Fibroblast of the conjunctiva (primary cell): ENCODE data around the gene RCBTB1.
"Not testable (repeated sequence)": the region's sequence is repeated elsewhere in the genome, so short reads cannot be mapped to it uniquely, and the experiment has no call there.

ENCODE experiments used
- DNase-seq: peaks from one replicate; pipeline ENCODE4 v3.0.0-alpha.2; 2010; ENCODE audit warnings: low read depth

RCBTB1 gene

DNA sequence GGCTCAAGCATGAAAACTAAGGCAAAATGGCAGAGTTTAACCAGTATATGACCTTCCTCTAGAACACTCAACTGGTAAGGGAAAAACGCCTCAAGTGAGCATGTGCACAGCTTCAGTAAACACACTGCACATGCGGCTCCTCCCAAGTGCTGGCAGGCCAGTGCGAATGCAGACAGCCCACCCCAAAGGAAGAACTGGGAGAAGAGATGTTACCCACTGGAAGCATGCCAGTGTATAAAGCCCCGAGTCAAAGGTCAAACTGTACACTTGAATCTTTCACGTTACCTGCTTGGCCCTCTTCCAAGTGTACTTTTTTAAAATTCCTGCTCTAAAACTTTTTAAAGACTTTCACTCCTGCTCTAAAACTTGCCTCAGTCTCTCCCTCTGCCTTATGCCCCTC lies 19.2 kb upstream of the RCBTB1 start:
- DNase-seq, result no peak

DNA sequence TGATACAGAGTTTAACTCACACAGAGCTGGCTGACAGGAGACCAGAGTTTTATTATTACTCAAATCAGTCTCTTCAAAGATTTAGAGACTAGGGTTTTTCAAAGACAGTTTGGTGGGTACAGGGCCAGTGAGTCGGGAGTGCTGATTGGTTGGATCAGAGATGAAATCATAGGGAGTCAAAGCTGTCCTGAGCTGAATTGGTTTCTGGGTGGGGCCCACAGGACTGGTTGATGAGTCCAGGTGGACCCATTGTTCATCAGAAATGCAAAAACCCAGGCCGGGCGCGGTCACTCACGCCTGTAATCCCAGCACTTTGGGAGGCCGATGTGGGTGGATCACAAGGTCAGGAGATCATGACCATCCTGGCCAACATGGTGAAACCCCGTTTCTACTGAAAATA lies 17.3 kb upstream of the RCBTB1 start:
- not testable (repeated sequence) for DNase-seq

DNA sequence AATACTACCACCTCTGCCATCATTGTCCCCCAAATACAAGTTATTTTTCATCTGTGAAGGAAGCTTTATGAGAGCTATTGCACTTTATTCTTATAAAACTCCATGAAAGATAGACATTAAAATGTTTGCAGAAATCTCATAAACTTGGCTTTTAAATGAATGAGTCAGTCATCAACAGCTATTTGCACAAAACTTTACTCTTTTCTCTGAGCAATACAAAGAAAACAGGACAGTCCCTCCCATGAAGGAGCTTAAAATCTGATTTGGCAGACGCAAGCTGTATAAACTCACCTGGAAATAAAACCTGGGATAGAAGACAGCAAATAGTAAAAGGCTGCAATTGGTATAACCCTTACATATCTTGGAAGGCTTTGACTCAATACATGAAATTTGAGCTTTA lies 16.6 kb upstream of the RCBTB1 start:
- no peak for DNase-seq

DNA sequence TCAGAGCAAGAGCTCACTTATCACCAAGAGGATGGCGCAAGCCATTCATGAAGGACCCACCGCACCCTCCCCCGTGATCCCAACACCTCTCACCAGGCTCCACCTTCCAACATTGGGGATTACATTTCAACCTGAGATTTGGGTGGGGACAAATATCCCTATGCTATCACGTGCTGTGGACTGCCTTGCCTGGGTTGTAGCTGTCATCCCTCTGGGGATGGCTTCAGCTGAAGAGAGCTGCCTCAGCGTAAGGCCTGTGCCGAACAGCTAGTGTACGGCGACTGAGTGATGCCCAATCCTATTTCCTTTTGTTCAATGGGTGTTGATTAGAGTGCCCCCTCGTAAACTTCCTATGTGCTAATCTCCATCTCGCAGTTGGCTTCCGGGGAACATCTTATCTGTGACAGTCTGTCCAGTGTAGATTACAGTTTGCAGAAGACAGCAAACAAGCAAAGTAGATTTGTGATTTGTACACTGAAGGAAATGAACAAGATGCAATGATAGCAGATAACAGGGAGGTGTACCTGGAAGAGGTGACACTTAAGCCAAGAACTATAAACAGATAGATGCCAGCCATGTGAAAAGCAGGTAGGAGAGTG lies 11.8 kb upstream of the RCBTB1 start:
- no peak for DNase-seq

DNA sequence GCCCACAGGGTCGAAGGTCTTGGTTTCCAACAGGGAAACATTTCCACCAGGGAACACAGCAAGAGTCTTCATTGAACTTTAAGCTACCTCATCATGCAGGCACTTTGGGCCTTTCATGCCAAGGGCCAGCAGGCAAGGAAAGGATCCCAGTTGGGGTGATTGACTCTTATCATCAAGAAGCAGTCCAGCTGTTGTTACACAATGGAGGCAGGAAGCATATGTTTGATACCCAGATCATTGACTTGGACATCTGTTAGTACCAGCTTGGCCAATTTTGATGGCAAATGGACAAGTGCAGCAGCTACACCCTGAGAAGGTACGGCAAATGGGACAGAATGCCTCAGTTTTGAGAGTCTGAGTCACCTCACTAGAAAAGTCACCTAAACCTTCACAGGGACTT lies 10.9 kb upstream of the RCBTB1 start:
- no peak for DNase-seq

DNA sequence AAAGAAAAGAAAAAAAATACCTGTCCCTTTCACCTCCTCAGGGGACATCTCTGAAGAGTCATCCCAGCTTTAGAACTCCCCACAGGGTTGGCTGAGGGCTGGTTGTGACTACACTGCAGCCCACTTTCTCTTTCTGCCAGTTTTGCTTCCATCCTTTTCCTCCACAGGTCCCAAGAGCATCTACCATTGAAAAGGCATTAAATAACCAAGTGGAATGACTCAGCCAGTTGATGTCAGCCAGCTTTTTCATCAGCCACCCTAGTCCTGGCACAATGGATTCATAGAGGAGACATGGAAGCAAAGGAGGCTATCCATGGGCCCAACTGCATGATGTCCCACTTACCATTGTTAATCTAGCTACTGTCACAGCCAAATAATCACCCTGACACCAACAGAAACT lies 9.2 kb upstream of the RCBTB1 start:
- DNase-seq, result no peak

DNA sequence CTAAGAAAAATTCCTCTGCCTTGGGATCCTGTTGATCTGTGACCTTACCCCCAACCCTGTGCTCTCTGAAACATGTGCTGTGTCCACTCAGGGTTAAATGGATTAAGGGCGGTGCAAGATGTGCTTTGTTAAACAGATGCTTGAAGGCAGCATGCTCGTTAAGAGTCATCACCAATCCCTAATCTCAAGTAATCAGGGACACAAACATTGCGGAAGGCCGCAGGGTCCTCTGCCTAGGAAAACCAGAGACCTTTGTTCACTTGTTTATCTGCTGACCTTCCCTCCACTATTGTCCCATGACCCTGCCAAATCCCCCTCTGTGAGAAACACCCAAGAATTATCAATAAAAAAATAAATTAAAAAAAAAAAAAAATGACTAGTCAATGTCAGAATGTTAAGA lies 8.5 kb upstream of the RCBTB1 start:
- not testable (repeated sequence) for DNase-seq

DNA sequence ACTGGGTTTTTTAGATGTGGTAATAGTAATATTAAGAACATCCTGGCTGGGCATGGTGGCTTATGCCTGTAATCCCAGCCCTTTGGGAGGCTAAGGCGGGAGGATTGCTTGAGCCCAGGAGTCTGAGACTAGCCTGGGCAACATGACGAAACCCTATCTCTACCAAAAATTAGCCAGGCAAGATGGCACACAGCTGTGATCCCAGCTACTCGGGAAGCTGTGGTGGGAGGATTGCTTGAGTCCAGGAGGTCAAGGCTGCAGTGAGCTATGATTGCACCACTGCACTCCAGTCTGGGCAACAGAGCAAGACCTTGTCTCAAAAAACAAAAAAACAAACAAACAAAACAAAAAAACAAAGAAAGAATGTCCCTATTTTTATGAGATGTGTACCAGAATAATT lies 5.4 kb upstream of the RCBTB1 start:
- DNase-seq, result not testable (repeated sequence)

DNA sequence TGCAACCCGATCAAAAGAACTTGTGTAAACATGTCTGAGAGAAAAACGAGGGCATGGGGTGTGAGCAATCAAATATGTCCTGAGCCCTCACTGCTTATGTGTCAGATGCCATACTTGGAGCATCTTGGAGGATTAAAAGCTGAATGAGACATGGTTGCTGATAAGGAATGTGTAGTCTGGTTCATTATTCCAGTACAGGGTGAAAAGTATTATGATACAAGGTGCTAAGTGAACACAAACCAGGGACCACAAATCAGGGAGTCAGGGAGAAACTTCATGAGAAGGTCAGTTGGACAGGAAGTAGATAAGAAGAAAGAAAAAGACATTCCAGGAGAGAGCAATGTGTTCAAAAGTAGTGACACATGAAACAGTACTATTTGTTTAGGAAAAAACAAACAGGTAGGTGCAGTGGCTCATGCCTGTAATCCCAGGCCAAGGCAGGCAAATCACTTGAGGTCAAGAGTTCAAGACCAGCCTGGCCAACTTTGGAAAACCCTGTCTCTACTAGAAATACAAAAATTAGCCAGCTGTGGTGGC lies 2.0 kb upstream of the RCBTB1 start:
- no peak for DNase-seq

DNA sequence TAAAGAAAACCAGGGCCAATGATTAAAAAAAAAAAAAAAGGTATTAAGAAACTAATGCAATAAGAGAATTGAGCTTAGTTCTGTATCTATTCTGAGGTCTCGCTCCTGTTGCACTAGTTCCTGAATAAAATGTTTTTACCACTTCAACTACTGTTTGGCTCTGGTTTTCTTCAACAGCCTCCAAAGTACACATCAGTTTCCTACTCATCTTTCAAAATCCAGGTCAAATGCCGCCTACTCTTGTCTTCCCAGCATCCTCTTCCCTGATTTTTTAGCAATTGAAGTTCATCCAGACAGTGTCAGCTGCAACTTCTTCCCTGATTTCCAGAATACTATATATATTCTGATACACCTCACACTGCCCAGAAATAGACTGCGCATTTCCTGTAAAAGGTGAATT lies 1.4 kb upstream of the RCBTB1 start:
- no peak for DNase-seq

DNA sequence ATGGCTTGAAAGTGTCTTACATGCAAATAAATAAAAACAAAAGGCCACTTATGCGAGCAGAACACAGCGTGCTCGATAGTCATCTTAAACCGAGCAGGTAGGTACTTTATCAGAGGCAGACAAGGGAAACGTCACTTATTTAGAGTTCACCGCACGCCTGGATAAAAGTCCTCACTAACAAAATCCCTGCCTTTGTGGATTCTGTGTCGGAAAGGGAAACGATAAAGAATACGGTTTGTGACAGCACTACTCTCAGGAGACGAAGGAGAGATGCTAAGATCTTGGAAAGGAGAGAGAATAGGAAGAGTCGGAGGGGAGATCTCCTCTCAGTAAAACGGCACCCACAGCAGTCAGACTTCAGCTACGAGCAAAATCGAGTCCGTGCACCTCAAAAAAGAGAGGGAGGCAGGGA lies 581 bp downstream of the RCBTB1 start:
- no peak for DNase-seq

DNA sequence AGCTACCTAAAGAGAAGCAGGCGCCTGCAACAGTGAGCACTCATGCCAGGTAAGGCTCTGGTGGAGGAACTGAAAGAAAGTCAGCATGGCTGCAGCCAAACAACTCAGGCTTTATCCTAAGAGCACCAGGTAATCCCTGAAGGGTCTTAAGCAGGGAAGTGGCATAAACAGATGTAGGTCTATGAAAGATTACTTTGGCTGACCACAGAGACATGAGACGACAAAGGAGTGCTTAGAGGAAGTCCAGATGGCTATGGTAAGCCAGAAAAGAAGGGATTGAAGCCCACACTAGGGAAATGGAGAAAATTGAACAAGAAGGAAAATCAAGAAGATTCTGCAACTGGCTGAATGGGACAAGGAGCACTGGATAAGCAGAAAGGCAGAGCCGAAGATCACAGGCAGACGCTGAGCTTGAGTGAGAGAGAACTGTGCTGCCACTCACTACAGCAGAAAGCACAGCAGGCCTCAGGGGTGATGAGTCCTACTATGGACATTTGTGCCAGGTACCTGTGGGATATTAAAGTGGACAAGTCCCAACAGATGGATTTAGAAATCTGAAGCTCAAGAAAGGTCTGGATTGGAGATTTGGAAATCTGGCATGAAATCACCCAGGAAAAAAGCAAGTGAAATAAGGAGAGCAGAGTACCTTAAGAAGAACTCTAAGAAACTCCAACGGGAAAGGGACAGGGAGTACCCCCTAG lies 4.2 kb downstream of the RCBTB1 start:
- no peak for DNase-seq

DNA sequence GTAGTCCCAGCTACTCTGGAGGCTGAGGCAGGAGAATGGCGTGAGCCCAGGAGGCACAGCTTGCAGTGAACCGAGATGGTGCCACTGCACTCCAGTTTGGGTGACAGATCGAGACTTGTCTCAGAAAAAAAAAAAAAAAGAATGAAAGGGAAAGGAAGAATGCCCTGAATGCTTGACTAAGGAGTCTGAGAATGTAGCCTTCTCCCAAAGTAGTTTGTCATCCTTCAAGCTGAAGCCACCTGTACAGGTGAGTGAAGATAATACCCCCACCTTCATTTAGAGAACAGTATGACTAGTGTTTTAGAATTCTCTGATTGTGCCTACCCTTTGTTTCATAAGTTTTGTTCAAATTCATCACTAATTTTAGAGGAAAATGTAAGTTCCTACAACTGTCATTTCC lies 5.9 kb downstream of the RCBTB1 start:
- DNase-seq, result no peak

DNA sequence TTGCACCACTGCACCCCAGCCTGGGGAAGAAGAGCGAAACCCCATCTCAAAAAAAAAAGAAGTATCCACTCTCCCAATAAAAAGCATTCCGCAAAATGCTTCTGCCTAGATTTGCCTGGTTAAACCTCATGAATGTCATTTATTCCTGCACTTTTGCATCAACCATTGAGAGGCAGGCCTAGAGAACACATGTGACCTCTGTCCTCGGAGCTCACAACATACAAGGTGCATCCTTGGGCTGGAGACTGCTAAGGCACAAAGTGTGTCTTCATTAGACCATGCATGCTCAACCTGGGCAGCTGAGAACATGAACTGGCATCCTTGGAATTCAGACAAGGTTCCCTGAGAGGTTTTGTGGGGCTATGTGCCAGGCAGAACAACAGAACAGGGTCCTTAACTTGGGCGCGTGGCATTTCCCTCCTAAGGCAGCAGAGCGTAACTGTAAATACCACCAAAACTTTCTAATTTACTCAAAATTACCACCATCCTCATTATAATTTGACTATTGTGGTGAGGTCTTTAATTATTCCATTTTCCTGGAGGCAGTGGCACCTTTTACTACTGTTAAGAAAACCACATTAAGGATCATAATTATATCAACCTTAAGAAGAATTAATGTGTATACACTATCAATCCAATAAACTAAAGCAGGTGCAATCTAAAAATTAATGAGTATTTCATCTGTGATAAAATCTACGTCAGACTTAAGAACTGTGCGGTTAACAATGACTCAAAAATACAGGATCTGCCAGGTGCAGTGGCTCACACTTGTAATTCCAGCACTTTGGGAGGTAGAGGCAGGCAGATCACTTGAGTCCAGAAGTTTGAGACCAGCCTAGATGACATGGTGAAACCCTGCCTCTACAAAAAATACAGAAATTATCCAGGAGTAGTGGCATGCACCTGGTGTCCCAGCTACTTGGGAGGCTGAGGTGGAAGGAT lies 13.8 kb downstream of the RCBTB1 start:
- no peak for DNase-seq

DNA sequence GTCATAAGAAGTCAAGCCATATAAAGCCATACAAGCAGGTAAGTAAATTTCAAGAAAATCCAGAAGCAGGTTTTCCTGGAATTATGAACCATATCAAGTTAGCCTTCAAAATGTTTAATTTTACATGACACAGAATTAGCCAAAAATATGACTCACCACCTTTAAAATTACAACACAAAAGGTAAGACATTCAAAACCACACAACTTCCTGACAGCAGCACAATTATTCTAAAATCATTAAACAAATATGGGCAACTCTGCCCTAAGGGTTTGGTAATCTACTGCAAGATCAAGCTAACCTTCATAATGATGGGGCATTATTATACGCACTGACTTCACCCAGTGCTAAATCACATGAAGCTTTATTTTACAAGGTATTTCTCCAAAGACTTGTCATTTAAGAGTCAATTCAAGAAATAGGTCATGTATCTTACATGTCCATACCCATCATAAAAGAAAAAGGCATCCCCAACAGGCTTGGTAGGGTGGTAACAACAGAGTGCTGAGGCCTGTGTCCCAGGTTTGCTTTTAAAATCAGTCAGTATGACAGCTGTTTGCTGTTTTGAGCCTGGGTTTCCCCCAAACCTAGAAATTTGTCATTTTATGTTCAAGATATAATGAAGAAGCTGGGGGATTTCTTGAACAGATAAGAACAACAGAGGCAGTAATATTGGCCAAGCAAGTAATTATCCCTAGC lies 15.2 kb downstream of the RCBTB1 start:
- no peak for DNase-seq

DNA sequence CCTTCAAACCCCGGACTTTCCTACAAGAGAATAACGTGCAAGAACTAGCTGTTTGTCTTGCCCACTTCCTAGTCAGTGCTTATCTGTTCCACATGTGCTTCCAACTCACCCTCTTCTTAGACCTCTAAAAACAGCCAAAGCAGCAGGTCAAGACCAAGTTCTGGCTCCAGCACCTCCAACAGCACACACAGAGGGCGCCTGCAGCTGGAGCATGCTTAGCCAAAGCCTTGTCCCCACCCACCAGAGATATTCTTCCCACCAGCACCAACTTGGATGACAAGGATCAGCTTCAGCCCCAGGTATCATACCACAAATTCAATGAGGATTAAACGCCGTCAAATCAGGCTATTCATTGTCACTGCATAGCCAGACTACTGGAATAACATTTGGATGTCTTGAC lies 17.9 kb downstream of the RCBTB1 start:
- DNase-seq, result no peak

DNA sequence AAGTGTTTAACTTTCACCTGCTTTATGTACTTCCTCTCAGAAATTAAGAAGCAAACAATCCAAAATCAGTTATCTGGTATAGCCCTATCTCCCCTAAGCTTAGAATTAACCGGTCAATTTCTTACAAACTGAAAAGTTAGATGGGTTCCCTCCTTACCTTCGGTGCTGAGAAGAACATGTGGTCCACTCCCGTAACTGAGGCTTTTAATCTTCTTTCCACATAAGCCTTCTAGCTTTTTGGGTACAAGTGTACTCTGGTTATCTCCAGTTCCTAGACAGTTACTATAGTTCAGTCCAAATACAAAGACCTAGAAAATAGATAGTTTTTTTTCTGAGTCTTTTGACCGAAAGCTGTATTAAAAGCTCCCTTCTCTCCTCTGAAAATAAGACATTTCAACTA lies 18.9 kb downstream of the RCBTB1 start:
- DNase-seq, result no peak

DNA sequence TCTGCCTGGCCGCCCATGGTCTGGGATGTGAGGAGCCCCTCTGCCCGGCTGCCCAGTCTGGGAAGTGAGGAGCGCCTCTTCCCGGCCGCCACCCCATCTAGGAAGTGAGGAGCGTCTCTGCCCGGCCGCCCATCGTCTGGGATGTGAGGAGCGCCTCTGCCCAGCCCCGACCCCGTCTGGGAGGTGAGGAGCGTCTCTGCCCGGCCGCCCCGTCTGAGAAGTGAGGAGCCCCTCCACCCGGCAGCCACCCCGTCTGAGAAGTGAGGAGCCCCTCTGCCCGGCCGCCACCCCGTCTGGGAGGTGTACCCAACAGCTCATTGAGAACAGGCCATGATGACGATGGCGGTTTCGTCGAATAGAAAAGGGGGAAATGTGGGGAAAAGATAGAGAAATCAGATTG lies 19.9 kb downstream of the RCBTB1 start:
- not testable (repeated sequence) for DNase-seq

DNA sequence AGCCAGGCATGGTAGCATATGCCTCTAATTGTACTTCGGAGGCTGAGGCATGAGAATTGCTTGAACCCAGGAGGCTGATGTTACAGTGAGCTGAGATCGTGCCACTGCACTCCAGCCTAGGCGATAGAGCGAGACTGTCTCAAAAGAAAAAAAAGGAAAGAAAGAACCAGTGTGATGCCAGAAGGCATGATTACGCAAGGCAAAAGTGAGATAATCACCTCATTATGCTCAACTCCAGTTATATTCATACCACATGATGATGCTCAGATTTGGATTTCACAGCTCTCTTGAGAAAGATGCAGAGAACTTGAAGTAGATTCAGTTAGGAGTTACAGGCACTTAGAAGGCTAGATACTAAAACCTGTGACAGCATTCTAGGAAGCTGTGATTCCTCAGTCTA lies 21.8 kb downstream of the RCBTB1 start:
- peak; percentile 18 for DNase-seq

DNA sequence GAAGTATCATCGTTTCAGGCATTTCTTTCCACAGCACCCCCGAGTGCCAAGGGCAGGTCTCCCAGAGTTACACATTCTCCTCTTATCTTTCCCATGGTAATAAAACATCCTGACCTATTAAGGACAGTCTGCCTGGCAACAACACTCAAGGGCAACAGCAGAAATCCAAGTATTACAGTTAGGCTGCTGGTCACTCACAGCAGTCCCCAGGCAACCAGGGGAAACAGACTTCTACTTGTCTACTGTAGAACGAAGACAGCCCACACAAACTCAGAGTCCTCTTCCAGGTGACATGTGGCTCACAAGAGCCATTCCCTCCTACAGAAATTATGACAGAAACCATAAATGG lies 24.3 kb downstream of the RCBTB1 start:
- no peak for DNase-seq

DNA sequence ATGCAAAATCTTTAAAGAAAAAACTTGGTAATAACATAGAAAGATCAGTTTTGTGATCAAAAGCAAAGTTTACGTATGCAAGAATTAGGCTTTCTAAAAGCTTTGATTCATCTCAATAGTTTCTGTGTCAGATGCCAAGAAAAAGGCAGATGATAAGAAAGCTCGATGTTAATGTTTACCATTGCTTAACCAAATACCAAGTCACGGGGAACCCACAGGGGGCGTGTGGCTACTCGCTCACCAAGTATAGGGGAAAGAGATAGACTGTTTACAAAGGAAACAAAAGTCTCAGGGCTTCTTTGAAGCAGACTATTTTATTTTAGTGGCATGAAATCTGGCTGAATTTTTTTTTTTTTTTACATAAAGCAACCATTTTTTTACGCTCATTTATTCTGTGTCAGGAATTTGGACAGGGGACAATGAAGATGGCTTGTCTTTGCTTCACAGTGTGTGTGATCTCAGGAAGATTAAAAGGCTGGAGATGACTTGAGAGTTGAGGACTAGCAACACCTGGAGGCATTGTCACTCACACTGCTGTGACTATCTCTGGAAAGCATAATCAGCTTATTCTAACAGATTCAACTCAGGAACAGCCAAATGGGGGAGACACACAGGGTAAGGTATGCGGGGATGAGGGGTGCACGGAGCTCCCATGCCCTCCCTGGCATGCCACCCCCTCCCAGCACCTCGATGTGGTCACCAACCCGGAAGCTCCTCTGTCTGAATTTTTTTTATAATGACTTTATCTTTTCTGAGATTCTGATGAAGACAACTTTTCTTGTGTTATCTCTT lies 24.9 kb downstream of the RCBTB1 start:
- DNase-seq, result no peak
